Measurements from ENCODE around the gene CHRM1. TPM values are rescaled to one million over a fixed set of nuclear protein-coding genes. Genes with fewer than 3 reads are reported as not detected.

The CHRM1 gene
- total and polyA plus RNA-seq, 8 donors: 0.34 to 2.3 (median 0.57) TPM

DNA sequence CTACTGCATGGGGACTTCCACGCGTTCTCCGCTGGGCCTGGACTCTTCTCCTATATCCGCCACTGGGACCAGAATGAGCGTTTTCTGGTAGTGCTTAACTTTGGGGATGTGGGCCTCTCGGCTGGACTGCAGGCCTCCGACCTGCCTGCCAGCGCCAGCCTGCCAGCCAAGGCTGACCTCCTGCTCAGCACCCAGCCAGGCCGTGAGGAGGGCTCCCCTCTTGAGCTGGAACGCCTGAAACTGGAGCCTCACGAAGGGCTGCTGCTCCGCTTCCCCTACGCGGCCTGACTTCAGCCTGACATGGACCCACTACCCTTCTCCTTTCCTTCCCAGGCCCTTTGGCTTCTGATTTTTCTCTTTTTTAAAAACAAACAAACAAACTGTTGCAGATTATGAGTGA, 32.8 kb downstream of the CHRM1 start:
- H3K4me3 ChIP-seq: no peak overlapping the region
- DNase-seq (no peak), ATAC-seq (no peak)
- peaks cover 26 to 73% of the 10 kb centered on the region in 2 donors for H3K4me1 ChIP-seq
- TF ChIP-seq, protein P1, sequence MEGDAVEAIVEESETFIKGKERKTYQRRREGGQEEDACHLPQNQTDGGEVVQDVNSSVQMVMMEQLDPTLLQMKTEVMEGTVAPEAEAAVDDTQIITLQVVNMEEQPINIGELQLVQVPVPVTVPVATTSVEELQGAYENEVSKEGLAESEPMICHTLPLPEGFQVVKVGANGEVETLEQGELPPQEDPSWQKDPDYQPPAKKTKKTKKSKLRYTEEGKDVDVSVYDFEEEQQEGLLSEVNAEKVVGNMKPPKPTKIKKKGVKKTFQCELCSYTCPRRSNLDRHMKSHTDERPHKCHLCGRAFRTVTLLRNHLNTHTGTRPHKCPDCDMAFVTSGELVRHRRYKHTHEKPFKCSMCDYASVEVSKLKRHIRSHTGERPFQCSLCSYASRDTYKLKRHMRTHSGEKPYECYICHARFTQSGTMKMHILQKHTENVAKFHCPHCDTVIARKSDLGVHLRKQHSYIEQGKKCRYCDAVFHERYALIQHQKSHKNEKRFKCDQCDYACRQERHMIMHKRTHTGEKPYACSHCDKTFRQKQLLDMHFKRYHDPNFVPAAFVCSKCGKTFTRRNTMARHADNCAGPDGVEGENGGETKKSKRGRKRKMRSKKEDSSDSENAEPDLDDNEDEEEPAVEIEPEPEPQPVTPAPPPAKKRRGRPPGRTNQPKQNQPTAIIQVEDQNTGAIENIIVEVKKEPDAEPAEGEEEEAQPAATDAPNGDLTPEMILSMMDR (IDR thresholded peaks at IDR 0.05): no peak
- intact Hi-C loops (cut with DNase I): no loop called here
- H3K36me3 ChIP-seq: peaks cover 4 to 66% of the 10 kb centered on the region in 2 donors
- H3K27me3 ChIP-seq: no peaks in the 10 kb centered on the region
- H3K9me3 ChIP-seq: no peaks in the 10 kb centered on the region
- H3K27ac ChIP-seq: peak overlapping the region in 1 of 2 donors; percentile 23

- Histone ChIP-seq H3K27ac (peak overlapping the region in 1 of 2 donors; percentile 13), H3K36me3 (peaks cover 4 to 82% of the 10 kb centered on the region in 2 donors), H3K9me3 (no peaks in the 10 kb centered on the region), H3K4me3 (peak overlapping the region in 1 of 2 donors; percentile 92), H3K27me3 (no peaks in the 10 kb centered on the region), H3K4me1 (peaks cover 39 to 79% of the 10 kb centered on the region in 2 donors)
- ATAC-seq (no peak), DNase-seq (no peak)
- TF ChIP-seq, protein P1 (IDR thresholded peaks at IDR 0.05): no peak
- intact Hi-C loops (cut with DNase I): no loop called here
Measured at GRCh38 chr11:62885137-62885750, 35.9 kb downstream of the CHRM1 start.

DNA sequence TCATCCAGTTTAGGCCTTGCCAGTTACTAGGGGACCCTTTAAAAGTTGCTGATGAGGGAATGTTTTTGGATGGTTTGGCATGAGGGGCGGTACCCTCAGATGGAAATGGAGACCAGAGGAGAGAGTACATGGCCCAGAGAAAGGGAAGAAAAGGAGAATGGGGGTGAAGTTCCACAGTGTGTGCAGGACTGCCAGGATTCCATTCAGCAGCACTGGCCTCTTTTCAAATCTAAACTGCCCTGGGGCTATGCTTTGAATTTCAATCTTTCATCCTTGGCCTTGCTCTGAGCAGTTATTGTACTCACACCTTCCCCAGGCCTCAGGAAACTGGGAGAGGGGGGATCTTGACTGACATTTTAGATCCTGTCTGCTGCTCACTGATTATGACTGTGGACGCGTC, 37.5 kb downstream of the CHRM1 start:
- no peak for ATAC-seq
- Histone ChIP-seq H3K9me3 (no peaks in the 10 kb centered on the region), H3K27me3 (no peaks in the 10 kb centered on the region), H3K4me1 (peaks cover 39 to 80% of the 10 kb centered on the region in 2 donors), H3K4me3 (peak overlapping the region in 1 of 2 donors; percentile 92), H3K36me3 (peaks cover under 1 to 69% of the 10 kb centered on the region in 2 donors), H3K27ac (peak overlapping the region; percentile 99)
- TF ChIP-seq, protein P1 (IDR thresholded peaks at IDR 0.05): no peak
- DNase-seq: no peak
- intact Hi-C loops (cut with DNase I): no loop called here

DNA sequence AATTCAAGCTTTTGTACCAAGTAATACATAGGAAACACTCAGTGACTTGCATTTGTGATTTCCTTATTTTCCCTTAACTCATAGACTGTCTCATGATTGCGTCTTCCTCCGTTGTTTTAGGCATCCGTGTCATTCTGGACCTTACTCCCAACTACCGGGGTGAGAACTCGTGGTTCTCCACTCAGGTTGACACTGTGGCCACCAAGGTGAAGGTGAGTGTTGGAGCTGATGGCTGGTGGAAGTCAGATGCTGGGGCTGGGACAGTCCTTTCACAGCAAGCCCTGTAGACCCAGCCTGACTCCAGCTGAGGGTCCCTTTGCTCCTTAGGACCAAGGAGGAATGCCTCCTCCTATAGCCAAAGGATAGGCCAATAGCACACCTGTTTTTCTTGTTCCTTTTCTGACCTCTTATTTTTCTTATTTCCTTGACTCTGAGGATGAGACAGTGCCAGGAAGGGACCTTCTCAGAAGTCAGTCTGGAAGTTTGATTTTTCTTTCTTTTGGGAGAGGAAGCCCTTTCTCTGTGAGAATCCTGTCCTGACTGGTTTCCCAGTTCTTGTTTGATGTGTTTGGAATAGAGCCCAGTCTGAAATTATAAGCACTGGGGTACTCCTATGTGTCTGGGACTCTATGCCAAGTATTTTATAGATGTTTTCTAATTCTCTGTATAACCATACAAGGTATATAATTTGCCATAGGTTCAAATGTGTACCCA, 38.2 kb downstream of the CHRM1 start:
- TF ChIP-seq, protein P1 (IDR thresholded peaks at IDR 0.05): no peak
- intact Hi-C loops (cut with DNase I): no loop called here
- DNase-seq (no peak), ATAC-seq (no peak)
- Histone ChIP-seq H3K4me3 (peak overlapping the region; percentile 86 to 92), H3K4me1 (peaks cover 39 to 73% of the 10 kb centered on the region in 2 donors), H3K27me3 (no peaks in the 10 kb centered on the region), H3K36me3 (peaks cover 0 to 61% of the 10 kb centered on the region in 2 donors), H3K9me3 (no peaks in the 10 kb centered on the region), H3K27ac (peak overlapping the region; percentile 99)

GRCh38 chr11:62882431-62882749, 38.8 kb downstream of the CHRM1 start:
- intact Hi-C loops (cut with DNase I): no loop called here
- Histone ChIP-seq H3K4me3 (peak overlapping the region; percentile 86 to 92), H3K27me3 (no peaks in the 10 kb centered on the region), H3K9me3 (no peaks in the 10 kb centered on the region), H3K36me3 (peaks cover 0 to 56% of the 10 kb centered on the region in 2 donors), H3K27ac (peak overlapping the region; percentile 99), H3K4me1 (peaks cover 39 to 68% of the 10 kb centered on the region in 2 donors)
- DNase-seq (no peak), ATAC-seq (no peak)
- TF ChIP-seq, protein P1 (IDR thresholded peaks at IDR 0.05): no peak
